NCI-H2029 treated with DMSO at 0.1 percent for 48 hours (cell line): ENCODE results near the gene VWA5A.
"Not testable (repeated sequence)": the region's sequence is repeated elsewhere in the genome, so short reads cannot be mapped to it uniquely, and the experiment has no call there.

Experiments used
- DNase-seq: peaks from one replicate; lab custom pipeline; 2025; lab: John Stamatoyannopoulos, UW

VWA5A gene

GRCh38 chr11:124094731-124095130 is 20.5 kb upstream of the VWA5A start:
- DNase-seq = no peak

GRCh38 chr11:124096364-124096763 is 18.9 kb upstream of the VWA5A start:
- DNase-seq = no peak

GRCh38 chr11:124098141-124098540 is 17.1 kb upstream of the VWA5A start:
- no peak for DNase-seq

- DNase-seq = no peak
These were observed 13.5 kb upstream of the VWA5A start for GRCh38 chr11:124101737-124102136.

GRCh38 chr11:124108156-124108555 is 7.1 kb upstream of the VWA5A start:
- no peak for DNase-seq

GRCh38 chr11:124109377-124109776 is 5.9 kb upstream of the VWA5A start:
- no peak for DNase-seq

GRCh38 chr11:124110201-124110600 is 5.0 kb upstream of the VWA5A start:
- no peak for DNase-seq

- no peak for DNase-seq
These were observed 1.4 kb upstream of the VWA5A start for GRCh38 chr11:124113890-124114289.

- DNase-seq = no peak
These were observed 749 bp downstream of the VWA5A start for GRCh38 chr11:124115782-124116616.

- no peak for DNase-seq
These were observed 3.9 kb downstream of the VWA5A start for GRCh38 chr11:124119103-124119502.

GRCh38 chr11:124120891-124121290 is 5.6 kb downstream of the VWA5A start:
- no peak for DNase-seq

GRCh38 chr11:124122123-124122522 is 6.9 kb downstream of the VWA5A start:
- no peak for DNase-seq

GRCh38 chr11:124123622-124124021 is 8.4 kb downstream of the VWA5A start:
- DNase-seq = no peak

- not testable (repeated sequence) for DNase-seq
These were observed 11.9 kb downstream of the VWA5A start for GRCh38 chr11:124127134-124127533.

GRCh38 chr11:124143034-124143433 is 27.8 kb downstream of the VWA5A start:
- DNase-seq = no peak

- no peak for DNase-seq
These were observed 32.7 kb downstream of the VWA5A start for GRCh38 chr11:124147951-124148350.

- no peak for DNase-seq
These were observed 35.4 kb downstream of the VWA5A start for GRCh38 chr11:124150684-124151083.

GRCh38 chr11:124152770-124153407 is 37.6 kb downstream of the VWA5A start:
- DNase-seq = no peak

- no peak for DNase-seq
These were observed 38.6 kb downstream of the VWA5A start for GRCh38 chr11:124153821-124154220.

- DNase-seq = no peak
These were observed 44.2 kb downstream of the VWA5A start for GRCh38 chr11:124159481-124159880.

- DNase-seq = no peak
These were observed 45.7 kb downstream of the VWA5A start for GRCh38 chr11:124160986-124161385.

GRCh38 chr11:124167826-124168231 is 52.6 kb downstream of the VWA5A start:
- DNase-seq = no peak

- no peak for DNase-seq
These were observed 53.5 kb downstream of the VWA5A start for GRCh38 chr11:124168796-124169195.

GRCh38 chr11:124170315-124170714 is 55.1 kb downstream of the VWA5A start:
- DNase-seq = not testable (repeated sequence)
